Upper lobe of left lung (tissue), 4 donors: Measurements from ENCODE around the gene MEMO1.
"Not testable (repeated sequence)": the region's sequence is repeated elsewhere in the genome, so short reads cannot be mapped to it uniquely, and the experiment has no call there.

Source experiments
- EP300 ChIP-seq, 4 donors: sonication (generic); formaldehyde crosslinking; IDR thresholded peaks; one replicate each; pipeline ENCODE4 v1.5.1; 2017; ENCODE audit warnings: antibody characterized with exemption in 4 of 4, control low read depth in 2 of 4
- POLR2AphosphoS5 ChIP-seq, 2 donors: sonication (generic); formaldehyde crosslinking; IDR thresholded peaks; one replicate each; pipeline ENCODE4 v1.5.1; 2017; ENCODE audit warnings: antibody characterized with exemption in 2 of 2
- TF ChIP-seq, protein P1 (sequence below), 6 experiments: fragments of 450-650 bp in 4 of 6; fragments of 200-600 bp in 2 of 6; sonication (generic) in 2 of 6; IDR thresholded peaks; one replicate each; pipeline ENCODE4 v1.5.1; 2016 to 2019; ENCODE audit warnings: antibody characterized with exemption in 6 of 6

DNA sequence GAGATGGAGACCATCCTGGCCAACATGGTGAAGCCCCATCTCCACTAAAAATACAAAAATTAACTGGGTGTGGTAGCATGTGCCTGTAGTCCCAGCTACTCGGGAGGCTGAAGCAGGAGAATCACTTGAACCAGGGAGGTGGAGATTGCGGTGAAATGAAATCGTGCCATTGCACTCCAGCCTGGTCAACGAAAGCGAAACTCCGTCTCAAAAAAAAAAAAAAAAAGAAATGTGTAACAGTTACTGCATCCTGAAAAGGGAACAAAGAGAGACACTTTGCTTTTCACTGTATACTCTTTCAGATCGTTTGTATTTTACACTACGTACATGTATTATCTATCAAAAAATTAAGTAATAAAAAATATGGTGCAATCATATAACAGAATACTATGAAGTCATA lies 53.9 kb downstream of the MEMO1 start:
- TF ChIP-seq, protein P1, sequence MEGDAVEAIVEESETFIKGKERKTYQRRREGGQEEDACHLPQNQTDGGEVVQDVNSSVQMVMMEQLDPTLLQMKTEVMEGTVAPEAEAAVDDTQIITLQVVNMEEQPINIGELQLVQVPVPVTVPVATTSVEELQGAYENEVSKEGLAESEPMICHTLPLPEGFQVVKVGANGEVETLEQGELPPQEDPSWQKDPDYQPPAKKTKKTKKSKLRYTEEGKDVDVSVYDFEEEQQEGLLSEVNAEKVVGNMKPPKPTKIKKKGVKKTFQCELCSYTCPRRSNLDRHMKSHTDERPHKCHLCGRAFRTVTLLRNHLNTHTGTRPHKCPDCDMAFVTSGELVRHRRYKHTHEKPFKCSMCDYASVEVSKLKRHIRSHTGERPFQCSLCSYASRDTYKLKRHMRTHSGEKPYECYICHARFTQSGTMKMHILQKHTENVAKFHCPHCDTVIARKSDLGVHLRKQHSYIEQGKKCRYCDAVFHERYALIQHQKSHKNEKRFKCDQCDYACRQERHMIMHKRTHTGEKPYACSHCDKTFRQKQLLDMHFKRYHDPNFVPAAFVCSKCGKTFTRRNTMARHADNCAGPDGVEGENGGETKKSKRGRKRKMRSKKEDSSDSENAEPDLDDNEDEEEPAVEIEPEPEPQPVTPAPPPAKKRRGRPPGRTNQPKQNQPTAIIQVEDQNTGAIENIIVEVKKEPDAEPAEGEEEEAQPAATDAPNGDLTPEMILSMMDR (IDR thresholded peaks at IDR 0.05): not testable (repeated sequence)
- TF ChIP-seq EP300, POLR2AphosphoS5 (IDR thresholded peaks at IDR 0.05): not testable (repeated sequence)
